ENCODE data around the gene ARHGAP5. TPM values are rescaled to one million over a fixed set of nuclear protein-coding genes. Genes with fewer than 3 reads are reported as not detected.
A peak's percentile ranks its signal among the peaks of the same experiment; 100 is the strongest.

ARHGAP5 gene
- polyA plus RNA-seq, 4 donors, result 14.9 to 64.9 (median 32.4) TPM

DNA sequence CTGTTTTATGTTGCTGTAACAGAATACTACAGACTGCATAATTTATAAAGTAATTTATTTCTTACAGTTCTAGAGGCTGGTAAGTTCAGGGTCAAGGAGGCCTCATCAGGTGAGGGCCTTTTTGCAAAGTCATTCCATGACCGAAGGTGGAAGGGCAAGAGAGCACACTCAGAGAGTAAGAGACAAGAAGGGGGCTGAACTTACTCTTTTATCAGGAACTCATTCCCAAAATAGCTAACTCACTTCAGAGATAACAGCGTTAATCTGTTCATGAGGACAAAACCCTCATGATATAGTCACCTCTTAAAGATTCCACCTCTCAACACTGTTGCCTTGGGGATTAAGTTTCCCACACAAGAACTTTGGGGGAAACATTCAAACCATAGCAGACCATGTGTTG, 73.3 kb downstream of the ARHGAP5 start:
- Histone ChIP-seq H3K9me3 (ENCODE audit: control insufficient read depth in 2 of 2, insufficient read depth in 1 of 2, low read depth in 1 of 2, low read length in 1 of 2) (no peaks in the 10 kb centered on the region), H3K4me3 (ENCODE audit: low read depth in 1 of 3, low read length in 3 of 3) (no peak overlapping the region), H3K4me1 (ENCODE audit: control insufficient read depth in 3 of 3, insufficient read depth in 2 of 3, low read depth in 1 of 3, low read length in 2 of 3) (no peaks in the 10 kb centered on the region), H3K36me3 (ENCODE audit: control insufficient read depth in 3 of 3, insufficient read depth in 2 of 3, low read depth in 1 of 3, low read length in 3 of 3) (peaks cover 0 to 33% (median 15%) of the 10 kb centered on the region in 3 donors), H3K27ac (ENCODE audit: low read depth in 1 of 3, low read length in 2 of 3) (no peak overlapping the region), H3K27me3 (ENCODE audit: control insufficient read depth in 3 of 3, insufficient read depth in 3 of 3, low read length in 3 of 3) (no peaks in the 10 kb centered on the region)
- DNase-seq (no peak), FAIRE-seq (no peak)
- WGBS, 3 donors, result 58 to 78% (median 74%) methylated on average over 2 of the region's 2 CpGs

DNA sequence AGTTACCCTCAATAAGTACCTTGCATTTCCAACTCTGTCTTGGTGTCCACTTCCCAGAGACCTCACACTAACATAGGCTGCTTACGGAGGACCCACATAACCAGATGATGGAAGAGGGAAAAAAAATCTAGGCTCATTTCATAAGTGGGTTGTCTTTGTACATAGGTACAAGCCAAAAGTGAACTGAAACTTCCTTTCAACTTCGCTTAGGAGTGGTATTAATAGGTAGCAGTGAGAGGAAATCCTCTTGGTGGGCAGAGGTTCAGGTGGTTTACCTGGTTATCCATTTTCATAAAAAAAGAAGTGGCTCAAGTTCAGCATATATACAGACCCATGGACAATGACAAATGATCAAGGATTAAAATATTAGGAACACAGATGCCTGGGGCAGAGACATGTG, 88.9 kb downstream of the ARHGAP5 start:
- Histone ChIP-seq H3K9me3 (ENCODE audit: control insufficient read depth in 2 of 2, insufficient read depth in 1 of 2, low read depth in 1 of 2, low read length in 1 of 2) (no peaks in the 10 kb centered on the region), H3K4me3 (ENCODE audit: low read depth in 1 of 3, low read length in 3 of 3) (no peak overlapping the region), H3K4me1 (ENCODE audit: control insufficient read depth in 3 of 3, insufficient read depth in 2 of 3, low read depth in 1 of 3, low read length in 2 of 3) (no peaks in the 10 kb centered on the region), H3K27me3 (ENCODE audit: control insufficient read depth in 3 of 3, insufficient read depth in 3 of 3, low read length in 3 of 3) (no peaks in the 10 kb centered on the region), H3K36me3 (ENCODE audit: control insufficient read depth in 3 of 3, insufficient read depth in 2 of 3, low read depth in 1 of 3, low read length in 3 of 3) (no peaks in the 10 kb centered on the region), H3K27ac (ENCODE audit: low read depth in 1 of 3, low read length in 2 of 3) (no peak overlapping the region)
- WGBS, 3 donors, result 84 to 92% (median 90%) methylated on average over 2 of the region's 2 CpGs
- DNase-seq (no peak), FAIRE-seq (no peak)

DNA sequence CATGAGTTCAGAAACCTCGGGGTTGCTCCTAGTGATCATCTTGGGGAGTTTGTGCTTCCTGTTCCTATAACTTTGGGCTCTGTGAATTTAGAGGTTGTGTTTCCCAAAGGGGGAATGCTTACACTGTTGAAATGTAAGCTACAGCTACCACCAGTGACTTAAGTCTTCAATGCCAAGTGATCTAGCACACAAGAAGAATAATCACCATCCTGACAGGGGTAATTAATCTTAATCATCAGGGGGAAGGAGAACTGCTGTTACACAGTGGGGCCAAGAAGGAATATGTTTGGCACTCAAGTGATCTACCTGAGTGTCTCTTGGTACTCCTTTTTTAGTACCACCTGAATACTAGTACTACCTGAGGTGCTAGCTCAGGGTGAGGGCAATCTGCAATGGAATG, 89.8 kb downstream of the ARHGAP5 start:
- DNase-seq (no peak), FAIRE-seq (no peak)
- Histone ChIP-seq H3K36me3 (ENCODE audit: control insufficient read depth in 3 of 3, insufficient read depth in 2 of 3, low read depth in 1 of 3, low read length in 3 of 3) (no peaks in the 10 kb centered on the region), H3K4me1 (ENCODE audit: control insufficient read depth in 3 of 3, insufficient read depth in 2 of 3, low read depth in 1 of 3, low read length in 2 of 3) (no peaks in the 10 kb centered on the region), H3K9me3 (ENCODE audit: control insufficient read depth in 2 of 2, insufficient read depth in 1 of 2, low read depth in 1 of 2, low read length in 1 of 2) (no peaks in the 10 kb centered on the region), H3K4me3 (ENCODE audit: low read depth in 1 of 3, low read length in 3 of 3) (no peak overlapping the region), H3K27me3 (ENCODE audit: control insufficient read depth in 3 of 3, insufficient read depth in 3 of 3, low read length in 3 of 3) (no peaks in the 10 kb centered on the region), H3K27ac (ENCODE audit: low read depth in 1 of 3, low read length in 2 of 3) (no peak overlapping the region)
- 86 to 92% (median 91%) methylated on average over 1 of the region's 1 CpG for WGBS, 3 donors

GRCh38 chr14:32167907-32168306, 90.8 kb downstream of the ARHGAP5 start:
- FAIRE-seq, result no peak
- Histone ChIP-seq H3K9me3 (ENCODE audit: control insufficient read depth in 2 of 2, insufficient read depth in 1 of 2, low read depth in 1 of 2, low read length in 1 of 2) (no peaks in the 10 kb centered on the region), H3K36me3 (ENCODE audit: control insufficient read depth in 3 of 3, insufficient read depth in 2 of 3, low read depth in 1 of 3, low read length in 3 of 3) (no peaks in the 10 kb centered on the region), H3K27me3 (ENCODE audit: control insufficient read depth in 3 of 3, insufficient read depth in 3 of 3, low read length in 3 of 3) (no peaks in the 10 kb centered on the region), H3K27ac (ENCODE audit: low read depth in 1 of 3, low read length in 2 of 3) (no peak overlapping the region), H3K4me1 (ENCODE audit: control insufficient read depth in 3 of 3, insufficient read depth in 2 of 3, low read depth in 1 of 3, low read length in 2 of 3) (no peaks in the 10 kb centered on the region), H3K4me3 (ENCODE audit: low read depth in 1 of 3, low read length in 3 of 3) (no peak overlapping the region)
- no peak for DNase-seq
- 73 to 89% (median 76%) methylated on average over 3 of the region's 3 CpGs for WGBS, 3 donors

DNA sequence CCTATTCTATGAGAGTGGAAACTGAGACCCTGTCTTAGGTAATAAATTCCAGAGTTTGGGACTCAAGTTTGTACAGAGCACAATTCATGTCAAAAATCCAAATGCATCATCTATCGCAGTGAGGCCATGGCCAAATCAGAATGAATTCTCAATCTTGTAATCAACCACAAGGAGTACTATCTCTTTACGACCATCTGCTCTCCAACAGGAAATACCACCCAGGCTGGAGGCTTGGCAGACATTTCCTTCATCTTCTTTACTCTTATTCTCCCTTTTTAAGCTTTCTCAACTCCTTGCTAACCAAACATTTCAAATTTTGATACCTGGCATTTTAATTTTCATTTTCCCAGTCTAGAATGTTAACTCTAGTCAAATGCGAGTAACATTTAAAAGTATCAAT, 92.1 kb downstream of the ARHGAP5 start:
- FAIRE-seq (no peak), DNase-seq (no peak)
- Histone ChIP-seq H3K27me3 (ENCODE audit: control insufficient read depth in 3 of 3, insufficient read depth in 3 of 3, low read length in 3 of 3) (no peaks in the 10 kb centered on the region), H3K36me3 (ENCODE audit: control insufficient read depth in 3 of 3, insufficient read depth in 2 of 3, low read depth in 1 of 3, low read length in 3 of 3) (no peaks in the 10 kb centered on the region), H3K9me3 (ENCODE audit: control insufficient read depth in 2 of 2, insufficient read depth in 1 of 2, low read depth in 1 of 2, low read length in 1 of 2) (no peaks in the 10 kb centered on the region), H3K4me1 (ENCODE audit: control insufficient read depth in 3 of 3, insufficient read depth in 2 of 3, low read depth in 1 of 3, low read length in 2 of 3) (no peaks in the 10 kb centered on the region), H3K27ac (ENCODE audit: low read depth in 1 of 3, low read length in 2 of 3) (no peak overlapping the region), H3K4me3 (ENCODE audit: low read depth in 1 of 3, low read length in 3 of 3) (no peak overlapping the region)
- WGBS, 3 donors, result 72 to 89% (median 78%) methylated on average over 3 of the region's 3 CpGs

DNA sequence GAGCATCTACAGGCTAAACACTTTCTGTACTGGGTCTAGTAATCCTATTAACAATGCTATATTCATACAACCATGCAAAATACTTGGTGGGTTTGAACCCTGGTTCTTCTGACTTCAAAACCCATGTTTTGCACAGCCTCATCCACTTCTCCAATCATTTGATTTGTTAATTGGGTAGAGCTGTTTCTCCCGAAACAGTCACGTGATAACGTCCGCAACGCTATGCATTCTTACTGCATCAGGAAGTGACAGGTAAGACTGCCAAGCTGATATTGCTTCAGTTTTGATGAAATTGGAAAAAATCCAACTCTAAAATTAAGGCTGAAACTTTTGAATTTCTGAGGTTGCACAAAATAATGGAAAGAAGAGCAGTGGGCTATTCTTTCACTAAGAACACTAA, 94.4 kb downstream of the ARHGAP5 start:
- Histone ChIP-seq H3K27ac (ENCODE audit: low read depth in 1 of 3, low read length in 2 of 3) (no peak overlapping the region), H3K9me3 (ENCODE audit: control insufficient read depth in 2 of 2, insufficient read depth in 1 of 2, low read depth in 1 of 2, low read length in 1 of 2) (no peaks in the 10 kb centered on the region), H3K36me3 (ENCODE audit: control insufficient read depth in 3 of 3, insufficient read depth in 2 of 3, low read depth in 1 of 3, low read length in 3 of 3) (no peaks in the 10 kb centered on the region), H3K4me1 (ENCODE audit: control insufficient read depth in 3 of 3, insufficient read depth in 2 of 3, low read depth in 1 of 3, low read length in 2 of 3) (no peaks in the 10 kb centered on the region), H3K4me3 (ENCODE audit: low read depth in 1 of 3, low read length in 3 of 3) (no peak overlapping the region), H3K27me3 (ENCODE audit: control insufficient read depth in 3 of 3, insufficient read depth in 3 of 3, low read length in 3 of 3) (no peaks in the 10 kb centered on the region)
- DNase-seq, result no peak
- FAIRE-seq, result no peak
- WGBS, 3 donors, result 85 to 93% (median 89%) methylated on average over 5 of the region's 5 CpGs

- H3K4me1 ChIP-seq (ENCODE audit: control insufficient read depth in 3 of 3, insufficient read depth in 2 of 3, low read depth in 1 of 3, low read length in 2 of 3), result peaks cover 0 to 4% (median 0%) of the 10 kb centered on the region in 3 donors
- H3K4me3 ChIP-seq (ENCODE audit: low read depth in 1 of 3, low read length in 3 of 3), result no peak overlapping the region
- H3K27me3 ChIP-seq (ENCODE audit: control insufficient read depth in 3 of 3, insufficient read depth in 3 of 3, low read length in 3 of 3), result no peaks in the 10 kb centered on the region
- 26 to 67% (median 31%) methylated on average over 2 of the region's 2 CpGs for WGBS, 3 donors
- H3K36me3 ChIP-seq (ENCODE audit: control insufficient read depth in 3 of 3, insufficient read depth in 2 of 3, low read depth in 1 of 3, low read length in 3 of 3), result no peaks in the 10 kb centered on the region
- FAIRE-seq (no peak), DNase-seq (peak in 1 of 2 donors; percentile 35)
- H3K9me3 ChIP-seq (ENCODE audit: control insufficient read depth in 2 of 2, insufficient read depth in 1 of 2, low read depth in 1 of 2, low read length in 1 of 2), result peaks cover 0 to 3% of the 10 kb centered on the region in 2 donors
- no peak overlapping the region for H3K27ac ChIP-seq (ENCODE audit: low read depth in 1 of 3, low read length in 2 of 3)
Measured at GRCh38 chr14:32183151-32184058, 106.3 kb downstream of the ARHGAP5 start.

- FAIRE-seq, result no peak
- Histone ChIP-seq H3K4me1 (ENCODE audit: control insufficient read depth in 3 of 3, insufficient read depth in 2 of 3, low read depth in 1 of 3, low read length in 2 of 3) (peaks cover 0 to 4% (median 0%) of the 10 kb centered on the region in 3 donors), H3K27ac (ENCODE audit: low read depth in 1 of 3, low read length in 2 of 3) (no peak overlapping the region), H3K4me3 (ENCODE audit: low read depth in 1 of 3, low read length in 3 of 3) (no peak overlapping the region), H3K36me3 (ENCODE audit: control insufficient read depth in 3 of 3, insufficient read depth in 2 of 3, low read depth in 1 of 3, low read length in 3 of 3) (no peaks in the 10 kb centered on the region), H3K27me3 (ENCODE audit: control insufficient read depth in 3 of 3, insufficient read depth in 3 of 3, low read length in 3 of 3) (no peaks in the 10 kb centered on the region), H3K9me3 (ENCODE audit: control insufficient read depth in 2 of 2, insufficient read depth in 1 of 2, low read depth in 1 of 2, low read length in 1 of 2) (peaks cover 0 to 3% of the 10 kb centered on the region in 2 donors)
- no peak for DNase-seq
- WGBS, 3 donors, result 90 to 97% (median 97%) methylated on average over 1 of the region's 1 CpG
Measured at GRCh38 chr14:32185097-32185496, 108.0 kb downstream of the ARHGAP5 start.

DNA sequence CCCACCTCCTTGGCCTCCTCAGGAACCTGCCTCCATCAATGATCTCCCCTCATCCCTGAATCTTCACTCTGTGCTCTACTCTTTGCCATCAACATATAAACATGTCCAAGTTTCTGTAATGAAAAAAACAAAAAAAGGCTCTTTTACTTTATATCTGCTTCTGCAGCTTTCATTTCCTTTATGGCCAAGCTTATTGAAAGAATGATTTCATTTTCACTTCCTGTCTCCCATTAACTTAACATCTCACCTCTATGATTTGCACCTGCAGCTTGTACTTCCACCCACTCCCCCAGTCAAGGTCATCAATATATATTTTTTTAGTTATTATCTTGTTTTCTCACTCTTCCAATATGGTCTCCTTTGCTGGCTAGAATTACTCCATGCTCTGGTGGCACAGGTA, 109.1 kb downstream of the ARHGAP5 start:
- peaks cover 0 to 4% (median 0%) of the 10 kb centered on the region in 3 donors for H3K4me1 ChIP-seq (ENCODE audit: control insufficient read depth in 3 of 3, insufficient read depth in 2 of 3, low read depth in 1 of 3, low read length in 2 of 3)
- H3K9me3 ChIP-seq (ENCODE audit: control insufficient read depth in 2 of 2, insufficient read depth in 1 of 2, low read depth in 1 of 2, low read length in 1 of 2), result peaks cover 0 to 3% of the 10 kb centered on the region in 2 donors
- H3K4me3 ChIP-seq (ENCODE audit: low read depth in 1 of 3, low read length in 3 of 3), result no peak overlapping the region
- H3K27me3 ChIP-seq (ENCODE audit: control insufficient read depth in 3 of 3, insufficient read depth in 3 of 3, low read length in 3 of 3), result no peaks in the 10 kb centered on the region
- no peaks in the 10 kb centered on the region for H3K36me3 ChIP-seq (ENCODE audit: control insufficient read depth in 3 of 3, insufficient read depth in 2 of 3, low read depth in 1 of 3, low read length in 3 of 3)
- DNase-seq (no peak), FAIRE-seq (no peak)
- no peak overlapping the region for H3K27ac ChIP-seq (ENCODE audit: low read depth in 1 of 3, low read length in 2 of 3)

Data from small intestine (tissue), 7 donors.